ENCODE data around the gene CCDC187.

Gene CCDC187

DNA sequence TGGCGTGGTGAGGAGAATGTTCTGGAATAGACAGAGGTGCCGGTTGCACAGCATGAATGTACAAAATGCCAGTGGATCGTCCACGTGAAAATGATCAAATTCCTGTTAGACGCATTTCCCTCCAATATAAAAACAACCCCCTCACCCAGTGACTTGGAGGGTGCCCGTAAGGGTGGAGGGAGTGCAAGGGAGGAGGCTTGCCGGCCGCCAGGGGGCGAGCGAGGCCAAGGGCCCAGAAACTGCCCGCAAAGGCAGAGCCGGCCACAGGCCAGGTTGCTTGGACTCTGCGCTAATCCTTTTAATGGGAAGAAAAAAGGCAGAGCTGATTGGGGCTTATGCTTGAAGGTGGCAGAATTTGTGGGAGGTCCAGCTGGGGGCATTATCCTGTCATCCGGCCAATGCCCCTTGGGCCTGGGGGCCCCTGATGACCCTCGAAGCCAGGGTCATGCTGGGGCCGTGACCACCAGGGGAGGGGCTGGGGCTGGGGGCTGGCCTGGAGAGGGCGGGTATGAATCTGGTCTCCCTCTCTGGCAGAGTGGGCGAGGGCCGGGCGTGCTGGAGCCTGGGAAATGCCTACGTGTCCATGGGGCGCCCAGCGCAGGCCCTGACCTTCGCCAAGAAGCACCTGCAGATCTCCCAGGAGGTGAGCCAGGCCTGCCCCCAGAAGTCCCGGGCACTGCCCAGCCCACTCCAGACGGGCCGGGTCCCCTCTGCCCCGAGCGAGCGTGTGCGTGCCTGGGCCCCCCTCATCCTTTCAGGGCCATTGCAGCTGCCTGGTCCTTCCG is 35.5 kb upstream of the CCDC187 start:
- peak; percentile 49 for DNase-seq

DNA sequence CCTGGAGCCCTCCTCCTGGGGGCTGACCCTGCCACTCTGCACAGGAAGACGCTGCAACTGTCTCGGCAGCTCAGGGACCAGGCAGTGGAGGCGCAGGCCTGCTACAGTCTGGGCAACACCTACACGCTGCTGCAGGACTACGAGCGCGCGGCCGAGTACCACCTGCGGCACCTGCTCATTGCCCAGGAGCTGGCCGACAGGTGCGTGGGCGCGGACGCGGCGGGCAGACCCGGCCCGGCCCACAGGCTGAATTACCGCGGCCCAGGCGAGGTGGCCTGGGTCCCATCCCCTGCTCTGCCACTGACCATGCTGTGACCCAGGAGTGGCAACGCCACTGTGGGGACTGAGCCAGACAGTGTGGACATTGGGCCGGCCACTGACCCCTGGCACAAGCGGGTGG is 34.6 kb upstream of the CCDC187 start:
- DNase-seq: no peak

DNA sequence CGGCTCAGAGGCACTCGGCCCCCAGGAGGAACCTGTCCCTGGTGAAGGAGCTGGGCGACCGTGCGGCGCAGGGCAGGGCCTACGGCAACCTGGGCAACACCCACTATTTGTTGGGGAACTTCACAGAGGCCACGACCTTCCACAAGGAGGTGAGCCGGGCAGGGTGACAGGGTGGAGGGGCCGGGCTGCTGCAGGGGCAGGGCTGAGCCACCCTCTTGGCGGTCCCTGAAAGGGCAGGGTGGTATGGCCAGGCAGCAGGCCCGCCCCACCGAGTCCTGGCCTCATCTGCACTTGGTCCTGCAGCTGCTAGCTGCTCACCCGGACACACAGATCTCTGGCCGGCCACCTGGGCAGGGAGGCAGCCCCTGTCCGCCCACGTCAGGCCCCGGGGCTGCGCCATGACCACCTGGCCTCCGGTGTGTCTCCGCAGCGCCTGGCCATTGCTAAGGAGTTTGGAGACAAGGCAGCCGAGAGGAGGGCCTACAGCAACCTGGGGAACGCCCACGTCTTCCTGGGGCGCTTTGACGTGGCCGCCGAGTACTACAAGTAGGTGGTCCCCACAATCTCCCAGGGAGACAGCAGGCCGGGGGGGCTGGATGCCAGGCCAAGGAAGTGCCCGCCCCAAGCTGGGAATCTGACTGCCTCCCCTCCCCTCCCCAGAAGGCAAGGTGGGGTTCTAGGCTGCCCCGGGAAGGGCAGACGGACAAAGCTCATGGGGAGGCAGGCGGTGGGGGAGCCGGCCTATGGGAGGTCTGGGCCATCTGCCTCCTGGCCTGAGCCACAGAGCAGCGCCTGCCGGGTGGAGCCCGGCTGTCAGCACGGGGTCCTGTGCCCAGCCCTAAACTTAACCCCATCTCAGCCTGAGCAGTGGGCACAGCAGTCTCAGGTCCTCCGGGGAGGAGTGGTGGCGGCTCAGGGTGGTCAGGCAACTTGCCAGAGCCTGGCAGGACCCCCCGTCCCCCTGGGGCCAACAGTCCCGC is 33.8 kb upstream of the CCDC187 start:
- no peak for DNase-seq

DNA sequence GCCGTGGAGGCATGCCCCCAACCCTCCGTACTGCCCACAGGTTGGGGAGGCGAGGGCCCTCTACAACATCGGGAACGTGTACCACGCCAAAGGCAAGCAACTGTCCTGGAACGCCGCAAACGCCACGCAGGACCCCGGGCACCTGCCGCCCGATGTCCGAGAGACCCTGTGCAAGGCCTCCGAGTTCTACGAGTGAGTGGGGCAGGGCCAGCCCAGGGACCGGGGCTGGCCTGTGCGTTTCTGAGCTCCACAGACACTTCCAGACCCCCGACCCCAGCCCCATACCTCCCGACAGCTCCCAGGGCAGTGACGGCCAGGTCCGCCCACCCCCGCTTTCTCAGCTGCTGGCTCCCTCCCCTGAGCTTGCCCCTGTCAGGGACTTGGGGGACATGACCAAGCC is 33.0 kb upstream of the CCDC187 start:
- no peak for DNase-seq

DNA sequence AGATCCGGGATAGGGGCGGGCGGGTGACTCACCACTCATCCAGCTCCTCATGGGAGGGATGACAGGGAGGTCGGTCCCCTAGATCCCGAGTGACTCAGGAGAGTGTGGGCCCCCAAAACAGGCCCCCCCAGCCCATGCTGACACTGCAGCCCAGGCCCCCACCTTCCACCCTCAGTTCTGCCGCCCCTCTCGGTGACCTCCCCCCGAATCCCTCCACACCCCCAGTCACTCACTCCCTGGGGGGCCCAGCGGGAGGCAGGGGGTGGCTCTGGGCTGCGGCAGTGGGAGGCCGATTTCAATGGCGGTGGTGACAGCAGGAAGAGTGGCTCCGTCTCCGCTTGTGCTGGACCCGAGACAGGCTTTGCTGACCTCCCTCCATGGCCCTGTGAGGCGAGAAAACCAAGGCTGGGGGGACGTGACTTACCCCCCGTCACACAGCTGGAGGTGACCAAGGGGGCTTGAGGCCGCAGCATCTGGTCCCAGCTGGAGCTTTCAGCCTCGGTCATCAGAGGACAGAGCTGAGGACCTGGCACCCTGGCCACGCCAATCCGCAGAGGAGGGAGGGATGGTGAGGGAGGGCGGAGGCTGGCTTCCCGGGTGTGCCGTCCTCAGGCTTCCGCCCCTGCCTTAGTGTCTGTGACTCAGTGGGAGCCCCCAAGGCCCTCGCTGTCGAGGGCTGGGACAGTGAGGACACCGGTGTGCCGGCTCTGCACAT is 32.4 kb upstream of the CCDC187 start:
- no peak for DNase-seq

DNA sequence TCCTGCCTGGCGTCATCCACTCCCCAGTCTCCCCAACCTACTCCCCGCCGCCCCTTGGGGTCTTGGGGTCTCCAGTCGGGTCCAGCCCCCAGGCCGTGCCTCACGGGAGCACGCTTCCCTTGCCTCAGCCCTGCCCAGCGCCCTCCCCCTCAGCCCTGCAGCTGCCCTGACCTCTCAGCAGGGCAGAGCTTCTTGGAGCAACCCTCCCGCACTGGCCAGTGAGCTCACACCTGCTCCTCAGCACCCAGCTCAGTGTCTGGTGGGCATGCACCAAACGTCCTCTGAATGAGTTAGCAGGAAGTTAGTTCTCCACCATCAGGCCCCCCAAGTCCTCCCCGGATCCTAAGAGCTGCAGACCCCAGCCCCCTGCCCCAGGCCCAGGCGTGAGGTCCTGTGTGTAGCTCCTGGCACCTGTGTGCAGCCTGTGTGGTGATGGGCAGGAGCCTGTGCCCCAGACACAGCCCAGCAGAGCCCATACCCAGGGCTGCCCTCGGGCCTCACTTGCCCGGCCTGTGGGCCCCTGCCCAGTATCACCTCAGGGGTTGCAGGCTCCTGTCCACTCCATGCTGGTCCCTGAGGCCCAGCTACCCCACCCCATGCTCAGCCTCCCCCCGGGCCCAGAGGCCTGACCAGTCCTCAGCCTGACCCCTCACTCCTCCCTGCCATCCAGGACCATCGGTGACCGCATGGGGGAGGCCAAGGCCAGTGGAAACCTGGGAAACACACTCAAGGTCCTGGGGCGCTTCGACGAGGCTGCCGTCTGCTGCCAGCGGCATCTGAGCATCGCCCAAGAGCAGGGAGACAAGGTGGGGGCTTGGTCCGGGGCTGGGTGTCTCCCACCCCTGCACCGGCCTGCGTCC is 31.6 kb upstream of the CCDC187 start:
- DNase-seq: no peak

DNA sequence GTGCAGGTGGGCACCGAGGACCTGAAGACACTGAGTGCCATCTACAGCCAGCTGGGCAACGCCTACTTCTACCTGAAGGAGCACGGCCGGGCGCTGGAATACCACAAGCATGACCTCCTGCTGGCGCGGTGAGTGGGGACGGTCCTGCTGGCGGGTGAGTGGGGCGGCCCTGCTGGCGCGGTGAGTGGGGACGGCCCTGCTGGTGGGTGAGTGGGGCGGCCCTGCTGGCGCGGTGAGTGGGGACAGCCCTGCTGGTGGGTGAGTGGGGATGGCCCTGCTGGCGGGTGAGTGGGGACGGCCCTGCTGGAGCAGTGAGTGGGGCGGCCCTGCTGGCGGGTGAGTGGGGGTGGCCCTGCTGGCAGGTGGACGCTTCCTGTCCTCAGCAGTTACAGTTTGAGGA is 30.6 kb upstream of the CCDC187 start:
- DNase-seq: no peak

DNA sequence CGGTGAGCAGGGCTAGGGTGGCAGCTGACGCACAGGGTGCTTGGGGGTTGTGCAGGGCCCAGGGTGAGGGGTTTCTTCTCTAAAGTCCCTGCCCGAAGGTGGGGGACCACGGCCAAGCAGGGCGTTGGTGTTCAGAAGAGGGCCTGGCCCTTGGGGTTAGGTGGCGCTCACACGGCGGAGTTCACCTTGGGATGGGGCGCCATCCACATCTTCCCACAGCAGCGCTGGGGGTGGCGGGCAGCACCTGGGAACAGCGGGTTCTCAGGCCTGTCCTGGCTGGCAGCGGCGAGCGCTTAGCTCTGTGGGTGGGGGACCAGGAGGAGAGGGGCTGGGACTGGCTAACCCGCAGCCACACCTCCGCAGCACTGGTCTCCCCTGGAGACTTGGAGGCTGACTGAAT is 29.6 kb upstream of the CCDC187 start:
- DNase-seq: no peak

DNA sequence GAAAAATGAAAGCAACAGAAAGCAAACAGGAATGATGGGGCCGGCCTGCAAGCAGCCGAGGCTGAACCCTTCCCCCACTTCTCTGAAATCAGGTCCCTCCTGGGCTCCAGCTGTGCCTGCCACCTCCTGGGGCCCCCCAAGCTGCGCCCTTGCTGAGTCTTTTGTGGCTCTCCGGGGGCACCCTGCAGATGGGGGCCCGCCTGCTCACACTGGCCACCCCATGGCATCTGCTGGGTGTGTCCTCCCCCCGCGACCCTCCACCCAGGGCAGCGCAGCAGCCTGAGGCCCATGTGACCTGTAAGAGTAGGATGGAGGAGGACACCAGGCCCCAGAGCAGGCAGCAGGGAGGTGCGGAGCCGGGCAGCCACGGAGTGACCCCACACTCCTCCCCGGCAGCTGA is 29.2 kb upstream of the CCDC187 start:
- DNase-seq: no peak

DNA sequence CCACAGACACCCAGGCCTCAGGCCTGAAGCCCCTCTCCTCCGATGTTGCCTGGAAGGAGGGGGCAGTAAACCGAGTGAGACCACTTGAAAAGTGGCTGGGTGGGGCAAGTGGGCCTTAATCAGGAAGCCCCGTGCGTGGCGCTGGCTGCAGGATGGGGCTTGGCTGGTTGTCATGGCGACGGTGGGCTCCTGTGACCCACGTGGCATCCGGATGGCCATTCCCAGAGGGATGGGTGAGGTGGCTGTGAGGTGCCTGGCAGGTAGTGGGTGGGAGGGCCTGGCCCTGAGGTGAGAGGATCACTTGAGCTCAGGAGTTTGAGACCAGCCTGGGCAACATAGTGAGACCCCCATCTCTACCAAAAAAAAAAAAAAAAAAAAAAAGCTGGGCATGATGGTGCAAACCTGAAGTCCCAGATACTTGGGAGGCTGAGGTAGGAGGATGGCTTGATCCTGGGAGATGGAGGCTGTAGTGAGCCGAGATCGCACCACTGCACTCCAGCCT is 28.6 kb upstream of the CCDC187 start:
- no peak for DNase-seq

DNA sequence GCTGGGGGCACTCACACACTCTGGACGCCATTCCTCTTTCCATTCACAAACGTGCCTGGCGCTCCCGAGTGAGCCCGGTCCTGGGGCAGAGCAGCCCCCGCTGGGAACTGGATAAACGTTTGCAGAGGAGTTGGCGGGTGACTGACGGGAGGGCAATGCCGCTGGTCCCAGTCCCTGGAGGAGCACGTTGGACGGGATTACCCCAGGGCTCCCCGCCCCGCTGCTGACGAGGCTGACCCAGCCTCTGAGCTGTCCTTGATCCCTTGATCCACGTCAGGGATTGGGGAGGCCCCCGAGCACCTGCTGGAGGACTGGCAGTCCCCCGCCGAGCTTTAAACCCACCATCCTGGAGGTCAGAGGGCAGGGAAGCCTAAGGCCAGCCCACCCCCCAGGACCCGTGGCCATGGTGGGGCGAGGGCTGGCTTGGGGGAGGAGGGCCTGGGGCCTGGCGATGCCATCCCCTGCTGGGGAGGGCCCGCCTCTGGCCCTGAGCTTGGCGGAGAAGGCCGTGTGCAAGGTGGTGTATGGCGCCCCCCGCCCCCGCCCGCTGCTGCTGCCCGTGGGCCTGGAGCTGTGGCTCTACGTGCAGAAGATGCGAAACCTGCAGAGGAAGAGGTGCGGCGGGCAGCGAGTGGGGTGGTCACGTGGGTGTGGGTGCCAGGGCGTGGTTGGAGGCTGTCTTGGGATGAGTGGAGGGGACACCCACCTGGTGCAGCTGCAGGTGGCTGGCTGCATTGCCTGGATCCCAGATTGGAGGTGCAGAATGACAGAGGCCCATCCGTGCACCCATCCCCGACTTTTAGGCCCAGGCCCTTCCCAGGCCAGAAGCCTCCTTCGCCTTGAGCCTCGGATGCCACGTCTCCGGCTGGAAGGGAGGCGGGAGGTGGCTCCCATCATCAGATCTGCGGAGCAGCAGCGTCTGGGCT is 27.9 kb upstream of the CCDC187 start:
- no peak for DNase-seq

DNA sequence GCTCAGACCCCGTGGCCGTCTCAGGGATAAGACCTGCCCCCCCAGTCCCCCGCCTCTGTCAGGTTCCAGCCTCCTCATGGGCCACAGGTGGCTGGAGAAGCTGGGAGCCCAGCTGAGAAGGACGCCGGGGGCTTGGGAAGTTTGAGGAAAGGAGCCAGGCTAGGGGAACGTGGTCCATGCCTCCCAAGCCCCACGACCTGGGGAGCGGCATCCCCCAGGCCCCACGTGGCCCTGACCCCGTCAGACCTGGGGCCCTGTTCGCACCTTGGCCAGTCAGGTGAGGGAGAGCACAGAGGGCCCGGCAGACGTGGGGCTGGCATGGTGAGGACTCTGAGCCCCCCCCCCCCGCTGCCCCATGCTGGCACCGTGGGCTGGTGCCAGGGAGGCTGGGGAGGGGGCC is 27.1 kb upstream of the CCDC187 start:
- no peak for DNase-seq

DNA sequence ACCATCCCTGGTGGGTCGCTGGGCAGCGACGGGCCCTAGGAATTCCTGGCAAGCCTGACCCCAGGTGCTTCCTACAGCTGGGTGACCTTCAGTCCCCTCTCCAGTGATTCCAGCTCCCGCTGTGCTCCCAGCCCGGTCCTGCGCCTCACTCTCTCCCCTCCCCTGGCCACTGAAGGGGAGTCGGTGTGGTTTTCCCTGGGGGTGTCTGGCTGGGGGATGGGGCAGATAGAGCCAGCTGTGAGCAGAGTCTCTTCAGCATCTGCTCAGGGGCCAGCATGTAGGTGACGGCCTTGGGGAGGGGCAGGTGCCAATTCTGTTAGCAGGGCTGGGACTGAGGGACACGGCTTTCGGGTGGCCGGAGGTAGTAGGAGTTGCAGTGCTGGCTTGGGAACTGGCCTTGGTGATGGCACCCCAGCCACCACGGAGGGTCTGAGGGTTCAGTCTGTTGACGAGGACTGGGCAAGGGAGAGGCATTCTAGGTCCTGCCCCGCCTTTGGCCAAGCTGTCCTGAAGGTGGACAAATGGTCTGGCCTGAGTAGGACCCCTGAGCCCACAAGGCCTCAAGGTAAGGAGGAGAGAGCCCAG is 26.6 kb upstream of the CCDC187 start:
- DNase-seq: no peak

DNA sequence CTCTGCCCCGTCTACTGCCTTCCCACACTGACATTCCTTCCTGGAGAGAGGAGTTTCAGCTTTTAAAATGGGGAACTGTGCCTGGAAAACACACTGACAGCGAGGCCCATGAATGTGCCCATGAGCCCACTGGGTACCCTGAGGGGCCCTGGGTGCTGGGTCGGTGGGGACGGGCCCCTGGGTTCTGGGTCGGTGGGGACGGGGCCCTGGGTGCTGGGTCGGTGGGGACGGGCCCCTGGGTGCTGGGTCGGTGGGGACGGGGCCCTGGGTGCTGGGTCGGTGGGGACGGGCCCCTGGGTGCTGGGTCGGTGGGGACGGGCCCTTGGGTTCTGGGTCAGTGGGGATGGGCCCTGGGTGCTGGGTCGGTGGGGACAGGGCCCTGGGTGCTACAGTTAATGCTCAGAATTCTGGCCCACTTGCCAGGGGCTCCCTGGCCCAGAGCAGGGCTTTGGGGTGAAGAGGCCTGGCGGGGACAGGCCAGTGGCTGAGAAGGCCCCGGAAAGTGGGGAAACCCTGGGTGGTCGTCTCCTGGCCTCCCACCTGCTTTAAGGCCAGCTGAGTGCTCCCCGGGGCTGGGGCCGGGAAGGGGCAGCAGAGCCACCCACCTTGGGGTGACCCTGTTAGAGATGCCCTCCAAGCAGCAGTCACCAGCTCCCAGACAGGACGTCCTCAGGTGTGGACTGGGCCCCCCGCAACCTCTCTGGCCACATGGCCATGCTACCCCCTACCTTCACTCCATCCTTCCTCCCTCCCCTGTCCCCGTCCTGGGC is 25.9 kb upstream of the CCDC187 start:
- DNase-seq: no peak

DNA sequence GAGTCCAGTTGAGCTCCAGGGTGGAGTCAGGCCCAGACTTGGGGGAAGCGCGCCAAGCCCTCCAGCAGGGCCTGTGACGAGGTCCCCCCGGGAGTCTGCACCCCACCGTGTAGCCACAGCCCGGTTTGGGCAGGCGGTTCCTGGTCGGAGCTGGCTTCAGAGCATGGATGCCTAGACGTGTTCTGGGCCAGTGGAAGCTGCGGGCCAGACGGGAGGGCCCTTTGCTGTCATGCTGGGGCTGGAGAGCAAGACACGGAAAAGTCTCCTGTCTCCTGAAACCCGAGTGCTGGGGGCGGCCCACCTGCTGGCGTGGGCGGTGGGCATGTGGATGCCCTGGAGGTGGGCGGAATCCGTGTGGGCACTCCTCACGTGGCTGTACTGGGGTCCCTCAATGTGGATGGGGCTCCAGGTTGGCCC is 25.3 kb upstream of the CCDC187 start:
- DNase-seq: no peak

DNA sequence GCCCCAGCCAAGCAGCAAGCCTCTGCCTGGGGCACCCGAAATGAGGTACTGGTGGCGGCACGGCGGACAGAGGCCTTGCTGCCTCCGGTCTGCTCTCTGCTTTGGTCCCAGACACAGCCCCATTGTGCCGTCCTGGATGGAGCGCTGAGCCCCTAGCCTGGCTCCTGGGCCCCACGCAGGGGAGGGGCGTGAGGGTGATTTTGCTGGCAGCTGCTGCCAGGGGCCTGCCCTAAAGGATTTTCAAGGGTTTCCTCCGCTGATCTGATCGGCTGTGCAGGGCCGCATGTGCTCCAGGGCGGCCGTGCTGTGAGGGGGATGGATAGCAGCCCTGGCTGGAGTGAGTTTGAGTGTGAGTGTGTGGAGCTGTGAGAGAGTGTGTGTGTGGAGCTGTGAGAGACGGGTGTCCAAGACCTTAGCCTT is 24.7 kb upstream of the CCDC187 start:
- DNase-seq: no peak

DNA sequence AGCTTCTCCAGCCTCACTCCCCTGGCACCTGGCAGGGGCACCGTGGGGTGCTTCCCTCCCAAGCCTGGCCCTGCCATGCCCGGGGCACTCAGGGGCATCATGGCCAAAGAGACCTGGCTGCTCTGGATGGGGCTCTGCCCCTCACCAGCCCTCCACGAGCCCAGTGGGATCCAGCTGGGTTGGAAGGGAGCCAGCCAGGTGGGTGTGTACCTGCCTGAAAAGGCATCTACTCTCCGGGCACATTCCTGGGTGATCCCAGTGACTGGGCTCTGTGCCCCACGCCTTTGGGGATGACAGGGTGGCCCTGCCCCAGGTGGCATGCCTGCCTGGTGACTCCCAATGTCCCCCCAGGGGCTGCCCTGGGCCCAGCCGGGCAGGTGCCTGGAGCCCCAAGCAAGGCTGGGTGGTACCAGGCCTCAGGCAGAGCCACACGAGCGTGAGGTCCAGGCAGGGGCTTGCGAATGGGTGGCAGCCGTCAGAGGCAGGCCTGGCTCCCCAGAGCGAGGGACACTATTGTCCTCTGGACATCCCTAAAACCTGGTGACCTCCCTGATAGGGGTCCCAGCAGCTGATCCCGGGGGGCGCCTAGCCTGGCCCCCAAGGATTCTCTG is 24.2 kb upstream of the CCDC187 start:
- peak; percentile 36 for DNase-seq

DNA sequence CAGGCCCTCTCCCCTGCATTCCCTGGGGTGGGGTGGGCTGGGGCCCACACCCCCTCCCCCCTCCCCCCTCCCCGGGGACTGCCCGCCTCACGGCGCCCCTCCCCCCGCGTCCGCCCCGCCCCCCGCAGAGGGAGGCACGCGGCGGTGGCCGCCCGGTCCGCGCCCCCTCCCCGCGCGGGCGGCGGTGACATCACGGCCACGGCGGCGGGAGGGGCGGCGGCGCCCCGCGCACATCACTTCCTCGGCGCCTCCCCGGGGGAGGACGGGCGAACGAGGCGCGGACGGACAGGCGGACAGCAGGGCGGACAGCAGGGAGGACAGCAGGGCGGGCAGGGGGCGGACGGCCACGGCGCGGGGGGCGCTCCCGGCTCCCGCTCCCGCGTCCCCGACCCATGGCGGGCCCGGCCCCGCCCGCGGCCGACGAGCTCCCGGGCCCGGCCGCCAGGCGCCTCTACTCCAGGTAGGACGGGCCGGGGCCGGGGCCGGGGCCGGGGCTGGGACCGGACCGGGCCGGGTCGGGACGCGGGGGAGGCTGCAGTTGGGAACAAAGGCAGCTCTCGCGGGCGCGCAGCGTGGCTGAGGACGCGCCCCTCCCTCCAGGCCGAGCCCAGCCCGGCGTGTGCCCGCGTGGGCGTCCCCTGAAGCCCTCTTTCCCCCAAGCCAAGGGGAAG is 23.5 kb upstream of the CCDC187 start, which contains the start of gene GPSM1:
GPSM1 (plus strand) TSS at position 236 of the 671 bp plus-strand sequence; CDS start at position 393, 157 bp downstream.
- DNase-seq: peak; percentile 60
